Suprapubic skin (tissue), 4 donors: Measurements from ENCODE around the gene PIPOX.

Source experiments
- CTCF ChIP-seq, 2 donors: fragments of 200-600 bp in 1 of 2; fragments of 450-650 bp in 1 of 2; sonication (generic) in 1 of 2; IDR thresholded peaks; one replicate each; pipeline ENCODE4 v1.5.1; 2016 to 2019; ENCODE audit warnings: antibody characterized with exemption in 2 of 2, mild to moderate bottlenecking in 1 of 2, moderate library complexity in 1 of 2
- EP300 ChIP-seq: sonication (generic); formaldehyde crosslinking; IDR thresholded peaks from one replicate; pipeline ENCODE4 v1.6.1; 2017; ENCODE audit warnings: antibody characterized with exemption
- POLR2A ChIP-seq, 2 donors: fragments of 450-650 bp; IDR thresholded peaks; one replicate each; pipeline ENCODE4 v1.6.1; 2017; ENCODE audit warnings: antibody characterized with exemption in 2 of 2, mild to moderate bottlenecking in 2 of 2, moderate library complexity in 2 of 2
- POLR2AphosphoS5 ChIP-seq, 3 donors: sonication (generic); formaldehyde crosslinking; IDR thresholded peaks; one replicate each; pipeline ENCODE4 v1.6.1; 2017; ENCODE audit warnings: antibody characterized with exemption in 3 of 3

- TF ChIP-seq POLR2A (IDR thresholded peaks at IDR 0.05), result no peak
- TF ChIP-seq CTCF (IDR thresholded peaks at IDR 0.05), result no peak
- TF ChIP-seq EP300, result no peak
- TF ChIP-seq POLR2AphosphoS5 (IDR thresholded peaks at IDR 0.05), result no peak
These were observed 39.7 kb upstream of the PIPOX start for GRCh38 chr17:29003289-29003688.
